Peyer's patch (tissue), 4 donors: Measurements from ENCODE around the gene PATJ. TPM values are rescaled to one million over a fixed set of nuclear protein-coding genes. Genes with fewer than 3 reads are reported as not detected.

Source experiments
- DNase-seq, 3 donors: peaks; one replicate each; pipeline ENCODE4 v3.0.0-alpha.2; 2017 to 2019
- H3K27ac ChIP-seq, 4 donors: fragments of 200-600 bp; sonication (generic); one replicate each; pipeline ENCODE4 v1.5.1; 2016 to 2019
- H3K27me3 ChIP-seq, 2 donors: fragments of 200-600 bp; sonication (generic); one replicate each; pipeline ENCODE4 v1.5.1; 2019
- H3K36me3 ChIP-seq, 3 donors: fragments of 200-600 bp; sonication (generic); one replicate each; pipeline ENCODE4 v1.5.1; 2016 to 2019
- H3K4me1 ChIP-seq, 4 donors: fragments of 200-600 bp; sonication (generic); one replicate each; pipeline ENCODE4 v1.5.1; 2016 to 2019
- H3K4me3 ChIP-seq, 4 donors: fragments of 200-600 bp; sonication (generic); 1 replicate in 3 of 4; 2 replicates in 1 of 4; pipeline ENCODE4 v1.5.1; 2016 to 2019; ENCODE audit warnings: mild to moderate bottlenecking in 1 of 4
- H3K9me3 ChIP-seq, 4 donors: fragments of 200-600 bp; sonication (generic); one replicate each; pipeline ENCODE4 v1.5.1; 2016 to 2019; ENCODE audit warnings: mild to moderate bottlenecking in 1 of 4
- POLR2A ChIP-seq, 2 donors: fragments of 450-650 bp; IDR thresholded peaks; one replicate each; pipeline ENCODE4 v1.5.1; 2017; ENCODE audit warnings: antibody characterized with exemption in 2 of 2, mild to moderate bottlenecking in 2 of 2, moderate library complexity in 2 of 2
- total RNA-seq, 4 donors: library from RNA; depleted of rRNA; stranded (reverse); fragments of >200 nt; gene quantifications; one replicate each; pipeline ENCODE4 v1.1.0, GENCODE V29; 2016
- TF ChIP-seq, protein P1 (sequence below), 6 experiments: fragments of 450-650 bp in 4 of 6; fragments of 200-600 bp in 2 of 6; sonication (generic) in 1 of 6; IDR thresholded peaks; one replicate each; pipeline ENCODE4 v1.5.1; 2017 to 2019; ENCODE audit warnings: antibody characterized with exemption in 6 of 6, mild to moderate bottlenecking in 3 of 6, moderate library complexity in 1 of 6

PATJ gene
- total RNA-seq, 4 donors from 2014 or later = 142 to 153 (median 153) TPM

DNA sequence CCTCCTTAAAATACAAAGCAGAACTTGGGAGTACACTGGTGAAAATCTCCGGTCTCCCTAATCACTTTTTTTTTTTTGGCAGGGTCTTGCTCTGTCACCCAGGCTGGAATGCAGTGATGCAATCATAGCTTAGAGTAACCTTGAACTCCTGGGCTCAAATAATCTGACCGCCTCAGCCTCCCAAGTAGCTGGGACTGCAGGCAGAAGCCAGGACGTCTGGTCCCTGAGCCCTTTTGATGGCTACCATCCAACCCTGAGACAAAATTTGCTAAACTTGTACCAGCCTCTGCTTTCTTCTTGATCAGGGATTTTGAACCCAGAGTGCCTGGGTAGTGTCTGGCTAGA is 456.5 kb downstream of the PATJ start:
- Histone ChIP-seq H3K9me3 (no peaks in the 10 kb centered on the region), H3K36me3 (no peaks in the 10 kb centered on the region), H3K4me1 (peaks cover 0 to 3% (median 0%) of the 10 kb centered on the region in 4 donors), H3K4me3 (no peak overlapping the region), H3K27ac (no peak overlapping the region), H3K27me3 (peaks cover 0 to 7% of the 10 kb centered on the region in 2 donors)
- TF ChIP-seq POLR2A (IDR thresholded peaks at IDR 0.05) = no peak
- no peak for DNase-seq

DNA sequence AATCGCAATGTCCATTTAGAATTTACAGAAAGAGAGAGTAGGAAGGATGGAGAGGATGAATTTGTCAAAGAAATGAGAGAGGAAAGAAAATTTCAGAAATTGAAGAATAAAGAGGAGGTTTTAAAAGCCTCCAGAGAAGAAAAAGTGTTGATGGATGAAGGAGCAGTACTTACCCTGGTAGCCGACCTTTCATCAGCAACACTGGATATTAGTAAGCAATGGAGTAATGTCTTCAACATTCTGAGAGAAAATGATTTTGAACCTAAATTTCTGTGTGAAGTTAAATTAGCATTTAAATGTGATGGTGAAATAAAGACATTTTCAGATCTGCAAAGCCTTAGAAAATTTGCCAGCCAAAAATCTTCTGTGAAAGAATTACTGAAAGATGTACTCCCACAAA is 464.9 kb downstream of the PATJ start:
- Histone ChIP-seq H3K27me3 (no peaks in the 10 kb centered on the region), H3K9me3 (peaks cover 0 to 10% (median 0%) of the 10 kb centered on the region in 4 donors), H3K36me3 (no peaks in the 10 kb centered on the region), H3K27ac (no peak overlapping the region), H3K4me1 (no peaks in the 10 kb centered on the region), H3K4me3 (no peak overlapping the region)
- TF ChIP-seq, protein P1, sequence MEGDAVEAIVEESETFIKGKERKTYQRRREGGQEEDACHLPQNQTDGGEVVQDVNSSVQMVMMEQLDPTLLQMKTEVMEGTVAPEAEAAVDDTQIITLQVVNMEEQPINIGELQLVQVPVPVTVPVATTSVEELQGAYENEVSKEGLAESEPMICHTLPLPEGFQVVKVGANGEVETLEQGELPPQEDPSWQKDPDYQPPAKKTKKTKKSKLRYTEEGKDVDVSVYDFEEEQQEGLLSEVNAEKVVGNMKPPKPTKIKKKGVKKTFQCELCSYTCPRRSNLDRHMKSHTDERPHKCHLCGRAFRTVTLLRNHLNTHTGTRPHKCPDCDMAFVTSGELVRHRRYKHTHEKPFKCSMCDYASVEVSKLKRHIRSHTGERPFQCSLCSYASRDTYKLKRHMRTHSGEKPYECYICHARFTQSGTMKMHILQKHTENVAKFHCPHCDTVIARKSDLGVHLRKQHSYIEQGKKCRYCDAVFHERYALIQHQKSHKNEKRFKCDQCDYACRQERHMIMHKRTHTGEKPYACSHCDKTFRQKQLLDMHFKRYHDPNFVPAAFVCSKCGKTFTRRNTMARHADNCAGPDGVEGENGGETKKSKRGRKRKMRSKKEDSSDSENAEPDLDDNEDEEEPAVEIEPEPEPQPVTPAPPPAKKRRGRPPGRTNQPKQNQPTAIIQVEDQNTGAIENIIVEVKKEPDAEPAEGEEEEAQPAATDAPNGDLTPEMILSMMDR (IDR thresholded peaks at IDR 0.05) = no peak
- TF ChIP-seq POLR2A (IDR thresholded peaks at IDR 0.05) = no peak
- no peak for DNase-seq

DNA sequence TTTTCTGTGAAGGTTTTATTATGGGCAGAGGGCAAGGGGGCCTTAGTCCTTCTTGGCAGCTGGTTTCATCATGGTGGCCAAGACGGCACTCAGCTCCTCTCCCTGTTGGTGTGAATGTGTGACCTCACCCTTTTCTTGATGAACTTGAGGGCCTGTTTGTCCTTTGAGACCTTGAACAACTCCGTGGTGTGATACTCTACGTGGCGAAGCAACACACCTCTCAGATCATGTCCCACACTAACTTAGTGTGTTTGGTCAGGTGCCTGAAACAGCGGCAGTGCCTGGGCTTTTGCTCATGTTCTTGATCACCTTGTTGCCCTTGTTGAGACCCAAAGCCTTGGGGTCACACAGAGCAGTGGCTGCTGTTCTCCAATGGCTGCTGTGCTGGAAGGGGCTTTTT is 465.8 kb downstream of the PATJ start:
- peak in 1 of 3 donors; percentile 18 for DNase-seq
- TF ChIP-seq, protein P1 (IDR thresholded peaks at IDR 0.05) = no peak
- no peak for TF ChIP-seq POLR2A (IDR thresholded peaks at IDR 0.05)
- Histone ChIP-seq H3K4me1 (no peaks in the 10 kb centered on the region), H3K36me3 (no peaks in the 10 kb centered on the region), H3K27ac (no peak overlapping the region), H3K27me3 (no peaks in the 10 kb centered on the region), H3K4me3 (no peak overlapping the region), H3K9me3 (peaks cover 0 to 10% (median 0%) of the 10 kb centered on the region in 4 donors)

DNA sequence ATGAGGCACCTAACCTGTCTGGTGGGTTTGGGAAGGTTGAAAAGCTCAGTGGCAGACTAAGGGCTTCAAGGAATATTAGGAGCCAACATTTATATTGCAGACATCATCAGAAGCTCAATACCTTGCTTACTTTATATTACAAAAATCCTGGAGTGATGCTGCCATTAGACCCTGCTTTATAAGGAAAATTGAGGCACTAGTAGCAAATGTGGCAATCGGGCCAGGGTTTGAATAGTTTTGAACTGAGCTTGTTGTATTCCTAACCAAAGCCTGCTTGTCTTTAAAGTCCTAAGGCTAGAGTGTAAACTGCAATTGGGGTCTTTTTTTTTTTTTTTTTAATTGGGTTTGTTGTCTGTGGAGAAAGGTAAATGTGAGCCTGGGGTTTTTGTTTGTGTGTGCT is 466.7 kb downstream of the PATJ start:
- DNase-seq = no peak
- Histone ChIP-seq H3K27me3 (no peaks in the 10 kb centered on the region), H3K4me3 (no peak overlapping the region), H3K9me3 (peaks cover 0 to 10% (median 0%) of the 10 kb centered on the region in 4 donors), H3K36me3 (no peaks in the 10 kb centered on the region), H3K27ac (no peak overlapping the region), H3K4me1 (no peaks in the 10 kb centered on the region)
- TF ChIP-seq, protein P1 (IDR thresholded peaks at IDR 0.05) = no peak
- no peak for TF ChIP-seq POLR2A (IDR thresholded peaks at IDR 0.05)

DNA sequence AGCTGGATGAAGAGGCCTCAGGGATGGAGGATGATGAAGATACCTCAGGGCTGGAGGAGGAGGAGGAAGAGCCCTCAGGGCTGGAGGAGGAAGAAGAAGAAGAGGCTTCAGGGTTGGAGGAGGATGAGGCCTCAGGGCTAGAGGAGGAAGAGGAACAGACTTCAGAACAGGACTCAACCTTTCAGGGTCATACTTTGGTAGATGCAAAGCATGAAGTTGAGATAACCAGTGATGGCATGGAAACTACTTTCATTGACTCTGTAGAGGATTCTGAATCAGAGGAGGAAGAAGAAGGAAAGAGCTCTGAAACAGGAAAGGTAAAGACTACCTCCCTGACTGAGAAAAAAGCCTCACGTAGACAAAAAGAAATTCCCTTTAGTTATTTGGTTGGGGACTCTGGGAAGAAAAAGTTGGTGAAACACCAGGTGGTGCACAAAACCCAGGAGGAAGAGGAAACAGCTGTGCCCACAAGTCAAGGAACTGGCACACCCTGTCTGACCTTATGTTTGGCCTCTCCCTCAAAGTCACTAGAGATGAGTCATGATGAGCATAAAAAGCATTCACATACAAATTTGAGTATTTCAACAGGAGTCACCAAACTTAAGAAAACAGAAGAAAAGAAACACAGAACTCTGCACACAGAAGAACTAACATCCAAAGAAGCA is 467.8 kb downstream of the PATJ start:
- peaks cover 0 to 10% (median 0%) of the 10 kb centered on the region in 4 donors for H3K9me3 ChIP-seq
- peak in 1 of 3 donors; percentile 3 for DNase-seq
- no peak overlapping the region for H3K4me3 ChIP-seq
- H3K36me3 ChIP-seq = no peaks in the 10 kb centered on the region
- no peak for TF ChIP-seq POLR2A (IDR thresholded peaks at IDR 0.05)
- TF ChIP-seq, protein P1 (IDR thresholded peaks at IDR 0.05) = no peak
- no peaks in the 10 kb centered on the region for H3K27me3 ChIP-seq
- no peaks in the 10 kb centered on the region for H3K4me1 ChIP-seq
- H3K27ac ChIP-seq = no peak overlapping the region

DNA sequence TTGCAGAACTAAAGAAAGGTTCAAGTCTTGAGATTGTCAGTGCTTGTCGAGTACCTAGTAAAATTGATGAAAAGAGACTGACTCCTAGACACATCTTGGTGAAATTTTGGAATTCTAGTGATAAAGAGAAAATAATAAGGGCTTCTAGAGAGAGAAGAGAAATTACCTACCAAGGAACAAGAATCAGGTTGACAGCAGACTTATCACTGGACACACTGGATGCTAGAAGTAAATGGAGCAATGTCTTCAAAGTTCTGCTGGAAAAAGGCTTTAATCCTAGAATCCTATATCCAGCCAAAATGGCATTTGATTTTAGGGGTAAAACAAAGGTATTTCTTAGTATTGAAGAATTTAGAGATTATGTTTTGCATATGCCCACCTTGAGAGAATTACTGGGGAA is 468.7 kb downstream of the PATJ start:
- Histone ChIP-seq H3K9me3 (peaks cover 0 to 10% (median 0%) of the 10 kb centered on the region in 4 donors), H3K4me1 (no peaks in the 10 kb centered on the region), H3K36me3 (no peaks in the 10 kb centered on the region), H3K27me3 (no peaks in the 10 kb centered on the region), H3K4me3 (no peak overlapping the region), H3K27ac (no peak overlapping the region)
- TF ChIP-seq POLR2A (IDR thresholded peaks at IDR 0.05) = no peak
- TF ChIP-seq, protein P1 (IDR thresholded peaks at IDR 0.05) = no peak
- no peak for DNase-seq
